Neutrophil (primary cell): ENCODE data around the gene IL17REL.

Experiments
- H3K27ac ChIP-seq: fragments of 200-600 bp; sonication (generic); 2 replicates; pipeline ENCODE4 v1.5.1; 2016; ENCODE audit warnings: mild to moderate bottlenecking, moderate library complexity
- H3K27me3 ChIP-seq: fragments of 200-600 bp; sonication (generic); 2 replicates; pipeline ENCODE4 v1.6.0; 2016; ENCODE audit warnings: mild to moderate bottlenecking
- H3K36me3 ChIP-seq: fragments of 200-600 bp; sonication (generic); 2 replicates; pipeline ENCODE4 v1.5.1; 2017
- H3K4me1 ChIP-seq, 2 experiments: fragments of 200-600 bp in 1 of 2; sonication (generic) in 1 of 2; 1 replicate in 1 of 2; 2 replicates in 1 of 2; pipeline versions ENCODE4 v1.5.1 to v1.6.1; 2013 to 2016; ENCODE audit warnings: low read depth in 1 of 2, low read length in 1 of 2, mild to moderate bottlenecking in 1 of 2, moderate library complexity in 1 of 2; ENCODE audit not compliant: control insufficient read depth in 1 of 2, insufficient read depth in 1 of 2
- H3K4me3 ChIP-seq, 2 experiments: fragments of 200-600 bp in 1 of 2; sonication (generic) in 1 of 2; 1 replicate in 1 of 2; 2 replicates in 1 of 2; pipeline ENCODE4 v1.5.1; 2013 to 2016; ENCODE audit warnings: low read depth in 1 of 2, low read length in 1 of 2, mild to moderate bottlenecking in 1 of 2, moderate library complexity in 1 of 2
- H3K9me3 ChIP-seq: fragments of 200-600 bp; sonication (generic); 2 replicates; pipeline ENCODE4 v1.5.1; 2016
- TF ChIP-seq, protein P1 (sequence below): fragments of 200-600 bp; sonication (generic); IDR thresholded peaks from 2 replicates; pipeline ENCODE4 v1.5.1; 2016; ENCODE audit warnings: antibody characterized with exemption

IL17REL gene

GRCh38 chr22:49995361-49996118, 17.0 kb downstream of the IL17REL start:
- Histone ChIP-seq H3K9me3 (no peaks in the 10 kb centered on the region), H3K4me3 (no peak overlapping the region), H3K36me3 (no peaks in the 10 kb centered on the region), H3K27ac (no peak overlapping the region), H3K4me1 (peaks cover 3 to 10% of the 10 kb centered on the region in 2 experiments), H3K27me3 (peaks cover 24% of the 10 kb centered on the region)
- TF ChIP-seq, protein P1, sequence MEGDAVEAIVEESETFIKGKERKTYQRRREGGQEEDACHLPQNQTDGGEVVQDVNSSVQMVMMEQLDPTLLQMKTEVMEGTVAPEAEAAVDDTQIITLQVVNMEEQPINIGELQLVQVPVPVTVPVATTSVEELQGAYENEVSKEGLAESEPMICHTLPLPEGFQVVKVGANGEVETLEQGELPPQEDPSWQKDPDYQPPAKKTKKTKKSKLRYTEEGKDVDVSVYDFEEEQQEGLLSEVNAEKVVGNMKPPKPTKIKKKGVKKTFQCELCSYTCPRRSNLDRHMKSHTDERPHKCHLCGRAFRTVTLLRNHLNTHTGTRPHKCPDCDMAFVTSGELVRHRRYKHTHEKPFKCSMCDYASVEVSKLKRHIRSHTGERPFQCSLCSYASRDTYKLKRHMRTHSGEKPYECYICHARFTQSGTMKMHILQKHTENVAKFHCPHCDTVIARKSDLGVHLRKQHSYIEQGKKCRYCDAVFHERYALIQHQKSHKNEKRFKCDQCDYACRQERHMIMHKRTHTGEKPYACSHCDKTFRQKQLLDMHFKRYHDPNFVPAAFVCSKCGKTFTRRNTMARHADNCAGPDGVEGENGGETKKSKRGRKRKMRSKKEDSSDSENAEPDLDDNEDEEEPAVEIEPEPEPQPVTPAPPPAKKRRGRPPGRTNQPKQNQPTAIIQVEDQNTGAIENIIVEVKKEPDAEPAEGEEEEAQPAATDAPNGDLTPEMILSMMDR = no peak

DNA sequence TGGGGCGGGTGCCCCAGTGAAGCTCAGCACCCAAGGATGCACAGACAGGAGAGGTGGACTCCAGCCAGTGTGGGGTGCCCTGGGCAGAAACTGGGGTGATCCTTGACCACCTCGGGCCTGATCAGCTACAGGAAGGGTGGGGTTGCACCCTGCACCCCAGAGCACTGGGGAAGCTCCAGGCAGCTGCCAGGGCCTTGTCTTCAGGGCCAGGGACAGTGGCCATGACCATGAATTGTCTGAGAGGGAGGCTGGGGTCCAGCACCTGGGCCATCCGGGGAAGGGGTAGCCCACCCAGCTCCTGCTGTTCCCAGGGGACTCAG, 17.6 kb downstream of the IL17REL start:
- no peak overlapping the region for H3K27ac ChIP-seq
- peaks cover 3 to 9% of the 10 kb centered on the region in 2 experiments for H3K4me1 ChIP-seq
- no peak overlapping the region for H3K4me3 ChIP-seq
- H3K9me3 ChIP-seq = no peaks in the 10 kb centered on the region
- peaks cover 18% of the 10 kb centered on the region for H3K27me3 ChIP-seq
- TF ChIP-seq, protein P1 = no peak
- no peaks in the 10 kb centered on the region for H3K36me3 ChIP-seq

DNA sequence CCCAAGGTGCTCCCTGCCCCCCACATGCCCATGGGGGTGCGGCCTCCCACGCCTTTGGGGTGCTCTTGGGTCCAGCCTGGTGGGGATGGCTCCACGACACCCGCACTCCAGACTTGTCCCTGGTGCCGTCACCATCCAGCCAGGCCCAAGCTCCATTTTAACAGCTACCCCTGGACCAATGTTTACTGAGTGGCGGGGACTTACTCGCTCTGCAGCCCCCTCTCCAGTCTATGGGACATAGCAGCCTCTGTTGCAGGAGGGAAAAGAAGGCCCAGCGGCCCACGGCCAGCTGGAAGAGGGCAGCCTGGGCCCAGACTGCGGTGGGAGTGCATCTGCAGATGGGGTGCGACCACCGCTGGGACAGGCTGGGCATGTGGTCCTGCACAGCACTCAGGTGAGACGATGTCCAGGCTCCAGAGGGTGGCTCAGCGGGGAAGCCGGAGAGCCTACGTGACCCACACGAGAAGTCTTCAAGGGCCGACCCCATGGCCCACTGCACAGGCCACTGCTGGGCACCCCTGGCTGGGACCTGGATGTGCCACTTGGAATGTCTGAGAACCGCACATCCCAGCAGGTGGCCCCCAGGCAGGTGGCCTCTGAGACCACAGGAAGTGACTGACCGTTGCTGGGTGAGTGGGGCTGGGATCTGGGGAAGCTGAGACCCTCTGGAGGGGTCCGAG, 18.1 kb downstream of the IL17REL start:
- peaks cover 14% of the 10 kb centered on the region for H3K27me3 ChIP-seq
- TF ChIP-seq, protein P1 = no peak
- no peaks in the 10 kb centered on the region for H3K36me3 ChIP-seq
- no peak overlapping the region for H3K27ac ChIP-seq
- H3K4me3 ChIP-seq = no peak overlapping the region
- H3K4me1 ChIP-seq = peaks cover 3 to 5% of the 10 kb centered on the region in 2 experiments
- no peaks in the 10 kb centered on the region for H3K9me3 ChIP-seq

DNA sequence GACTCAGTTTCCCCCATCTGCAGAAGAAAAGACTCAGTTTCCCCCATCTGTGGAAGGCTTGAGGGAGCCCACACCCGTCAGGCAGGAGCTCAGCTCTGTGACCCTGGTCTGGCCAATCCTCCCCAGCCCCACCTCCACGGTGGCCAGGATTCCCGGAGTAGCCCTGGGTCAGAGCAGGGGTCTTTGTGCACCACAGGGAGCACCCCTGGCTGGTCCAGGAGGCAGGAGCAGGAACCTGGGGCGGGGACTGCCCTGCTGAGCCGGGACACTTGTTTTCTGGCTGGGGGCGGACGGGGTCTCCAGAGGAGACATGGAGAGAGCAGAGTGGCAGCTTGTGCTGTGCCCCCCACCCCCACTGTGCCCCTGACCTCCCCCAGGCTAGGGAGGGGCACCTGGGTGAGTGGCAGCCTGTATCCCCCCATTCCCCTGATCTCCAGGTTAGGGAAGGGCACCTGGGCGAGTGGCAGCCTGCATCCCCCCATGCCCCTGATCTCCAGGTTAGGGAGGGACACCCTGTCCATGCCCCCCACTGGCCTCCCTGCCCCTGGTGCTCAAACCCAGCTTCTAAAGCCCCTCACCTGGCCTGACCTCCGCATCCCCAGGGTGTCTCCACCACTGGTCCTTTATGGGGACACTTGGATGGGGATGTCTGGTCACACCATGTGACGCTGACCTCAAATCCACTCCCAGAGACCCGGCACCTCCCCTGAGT, 18.8 kb downstream of the IL17REL start:
- Histone ChIP-seq H3K36me3 (no peaks in the 10 kb centered on the region), H3K9me3 (no peaks in the 10 kb centered on the region), H3K27me3 (peaks cover 11% of the 10 kb centered on the region), H3K4me1 (peaks cover 0 to under 1% of the 10 kb centered on the region in 2 experiments), H3K4me3 (no peak overlapping the region), H3K27ac (no peak overlapping the region)
- TF ChIP-seq, protein P1 = no peak

DNA sequence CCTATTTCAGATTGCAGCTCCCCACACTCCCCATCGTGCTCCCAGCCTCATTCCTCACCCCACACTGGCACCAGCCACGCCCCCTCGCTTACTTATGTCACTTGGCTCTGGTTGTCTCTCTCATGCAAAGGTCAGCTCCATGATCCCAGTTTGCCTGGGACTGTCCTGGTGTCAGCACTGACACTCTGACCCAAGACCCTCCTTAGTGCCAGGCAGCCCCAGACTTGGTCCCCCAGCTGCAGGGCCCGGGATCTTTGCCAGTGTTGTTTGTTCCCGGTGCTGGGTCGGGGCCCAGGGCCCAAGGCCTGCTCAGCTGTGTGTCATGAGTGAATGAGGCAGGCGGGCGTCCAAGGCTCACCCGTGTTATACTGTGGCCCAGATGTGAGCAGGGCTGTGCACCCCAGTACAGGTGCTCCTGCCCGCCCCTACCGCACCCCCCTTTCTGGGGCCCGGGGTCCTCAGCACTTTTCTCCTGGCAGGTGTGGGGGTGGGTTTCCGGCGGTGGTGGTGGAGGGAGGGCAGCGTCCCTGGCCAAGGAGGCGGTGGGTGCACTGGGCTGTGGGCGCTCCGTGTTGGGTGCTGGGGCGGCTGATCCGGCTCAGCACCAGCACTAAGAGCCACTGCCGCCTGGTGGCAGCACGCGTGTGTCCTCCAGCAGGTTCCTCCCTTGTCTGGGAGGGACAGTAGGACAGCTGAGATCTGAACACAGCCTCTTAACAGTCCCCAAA, 19.5 kb downstream of the IL17REL start:
- Histone ChIP-seq H3K4me3 (no peak overlapping the region), H3K27me3 (peaks cover 13% of the 10 kb centered on the region), H3K36me3 (no peaks in the 10 kb centered on the region), H3K9me3 (no peaks in the 10 kb centered on the region), H3K4me1 (no peaks in the 10 kb centered on the region), H3K27ac (no peak overlapping the region)
- TF ChIP-seq, protein P1 = peak; percentile 60
